Neural crest cell (in vitro differentiated cells): Measurements from ENCODE around the gene DESI2. TPM values are rescaled to one million over a fixed set of nuclear protein-coding genes. Genes with fewer than 3 reads are reported as not detected.
"Not testable (repeated sequence)": the region's sequence is repeated elsewhere in the genome, so short reads cannot be mapped to it uniquely, and the experiment has no call there.

Experiments used
- DNase-seq: peaks from one replicate; pipeline ENCODE4 v3.0.0; 2021; ENCODE audit warnings: low read depth, mixed read lengths, low spot score
- H3K27ac Mint-ChIP-seq: one replicate; pipeline ENCODE4 v1.8.0; 2021; ENCODE audit warnings: mild to moderate bottlenecking, mixed read lengths; ENCODE audit not compliant: unreplicated experiment
- H3K27me3 Mint-ChIP-seq: 2 replicates; pipeline ENCODE4 v1.8.0; 2021; ENCODE audit warnings: low read depth, mild to moderate bottlenecking, mixed read lengths
- H3K36me3 Mint-ChIP-seq: 2 replicates; pipeline ENCODE4 v1.8.0; 2021; ENCODE audit warnings: low read depth, mild to moderate bottlenecking, mixed read lengths
- H3K4me1 Mint-ChIP-seq: 2 replicates; pipeline ENCODE4 v1.8.0; 2021; ENCODE audit warnings: mixed read lengths
- H3K4me3 Mint-ChIP-seq: one replicate; pipeline ENCODE4 v1.8.0; 2021; ENCODE audit warnings: mild to moderate bottlenecking, mixed read lengths
- H3K9me3 Mint-ChIP-seq: 2 replicates; pipeline ENCODE4 v1.8.0; 2021; ENCODE audit warnings: mixed read lengths
- CTCF ChIP-seq: fragments of 200-600 bp; sonication (generic); conservative IDR thresholded peaks from 2 replicates; pipeline ENCODE4 v1.5.0; 2021; ENCODE audit warnings: antibody characterized with exemption, mild to moderate bottlenecking
- total RNA-seq: library from RNA; stranded (reverse); gene quantifications from 2 replicates; pipeline ENCODE4 v1.2.1, GENCODE V29; 2021

DESI2 gene
- total RNA-seq, 1 donor from 2014 or later: 46.5 TPM

GRCh38 chr1:244674446-244674845 is 21.5 kb downstream of the DESI2 start:
- Mint-ChIP-seq H3K9me3 (no peaks in the 10 kb centered on the region), H3K27ac (no peak overlapping the region), H3K4me1 (peaks cover 11% of the 10 kb centered on the region), H3K36me3 (peaks cover 27% of the 10 kb centered on the region), H3K27me3 (no peaks in the 10 kb centered on the region), H3K4me3 (no peak overlapping the region)
- no peak for DNase-seq
- TF ChIP-seq CTCF: no peak

- Mint-ChIP-seq H3K9me3 (no peaks in the 10 kb centered on the region), H3K4me3 (no peak overlapping the region), H3K36me3 (peaks cover 27% of the 10 kb centered on the region), H3K27me3 (no peaks in the 10 kb centered on the region), H3K4me1 (peaks cover 11% of the 10 kb centered on the region), H3K27ac (no peak overlapping the region)
- TF ChIP-seq CTCF: no peak
- DNase-seq: no peak
Measured at GRCh38 chr1:244675167-244675566, 22.2 kb downstream of the DESI2 start.

GRCh38 chr1:244678697-244679096 is 25.8 kb downstream of the DESI2 start:
- no peak overlapping the region for H3K4me3 Mint-ChIP-seq
- H3K27ac Mint-ChIP-seq: no peak overlapping the region
- H3K9me3 Mint-ChIP-seq: peaks cover 6% of the 10 kb centered on the region
- TF ChIP-seq CTCF: no peak
- peaks cover 27% of the 10 kb centered on the region for H3K36me3 Mint-ChIP-seq
- no peak for DNase-seq
- H3K27me3 Mint-ChIP-seq: no peaks in the 10 kb centered on the region
- H3K4me1 Mint-ChIP-seq: peaks cover 9% of the 10 kb centered on the region

- H3K36me3 Mint-ChIP-seq: peaks cover 17% of the 10 kb centered on the region
- no peaks in the 10 kb centered on the region for H3K27me3 Mint-ChIP-seq
- H3K27ac Mint-ChIP-seq: no peak overlapping the region
- H3K4me1 Mint-ChIP-seq: peaks cover 4% of the 10 kb centered on the region
- no peak for DNase-seq
- H3K4me3 Mint-ChIP-seq: no peak overlapping the region
- TF ChIP-seq CTCF: no peak
- H3K9me3 Mint-ChIP-seq: peaks cover 6% of the 10 kb centered on the region
Measured at GRCh38 chr1:244680667-244681066, 27.7 kb downstream of the DESI2 start.

GRCh38 chr1:244682087-244682486 is 29.2 kb downstream of the DESI2 start:
- not testable (repeated sequence) for DNase-seq, H3K27ac Mint-ChIP-seq, H3K4me3 Mint-ChIP-seq, H3K4me1 Mint-ChIP-seq, H3K27me3 Mint-ChIP-seq, H3K9me3 Mint-ChIP-seq
- peaks cover 19% of the 10 kb centered on the region for H3K36me3 Mint-ChIP-seq

- peaks cover 34% of the 10 kb centered on the region for H3K36me3 Mint-ChIP-seq
- TF ChIP-seq CTCF: no peak
- no peaks in the 10 kb centered on the region for H3K4me1 Mint-ChIP-seq
- H3K4me3 Mint-ChIP-seq: no peak overlapping the region
- no peaks in the 10 kb centered on the region for H3K9me3 Mint-ChIP-seq
- H3K27me3 Mint-ChIP-seq: no peaks in the 10 kb centered on the region
- no peak for DNase-seq
- no peak overlapping the region for H3K27ac Mint-ChIP-seq
Measured at GRCh38 chr1:244695937-244696336, 43.0 kb downstream of the DESI2 start.
